HCT116 (cell line): Measurements from ENCODE around the gene AUTS2.

ENCODE experiments used
- ELF1 ChIP-seq: IDR thresholded peaks from 2 replicates; pipeline ENCODE4 v1.6.1; 2012; ENCODE audit warnings: low read depth, borderline replicate concordance
- EZH2 ChIP-seq: fragments of 200-600 bp; sonication (generic); IDR thresholded peaks from 2 replicates; pipeline ENCODE4 v1.6.1; 2017; ENCODE audit warnings: antibody characterized with exemption, mixed run types
- FOSL1 ChIP-seq: IDR thresholded peaks from 2 replicates; pipeline ENCODE4 v1.6.1; 2012; ENCODE audit warnings: low read depth
- POLR2A ChIP-seq: IDR thresholded peaks from 2 replicates; pipeline ENCODE4 v1.7.0; 2011; ENCODE audit warnings: borderline replicate concordance; ENCODE audit not compliant: insufficient read depth, insufficient read length; ENCODE audit errors: extremely low read depth
- POLR2AphosphoS5 ChIP-seq: IDR thresholded peaks from 2 replicates; pipeline ENCODE4 v1.6.1; 2011; ENCODE audit warnings: mild to moderate bottlenecking, low read depth, low read length, moderate library complexity
- RAD21 ChIP-seq: IDR thresholded peaks from 2 replicates; pipeline ENCODE4 v1.6.1; 2012; ENCODE audit warnings: low read depth, mild to moderate bottlenecking
- SP1 ChIP-seq: IDR thresholded peaks from 2 replicates; pipeline ENCODE4 v1.6.1; 2012; ENCODE audit warnings: low read depth
- TCF7L2 ChIP-seq: IDR thresholded peaks from 2 replicates; pipeline ENCODE4 v1.7.0; 2011; ENCODE audit warnings: borderline replicate concordance, inconsistent platforms; ENCODE audit not compliant: insufficient read depth, insufficient read length; ENCODE audit errors: extremely low read depth
- ZNF274 ChIP-seq: fragments of 200-500 bp; sonication (Bioruptor generic); IDR thresholded peaks from 2 replicates; pipeline ENCODE4 v1.6.1; 2014; ENCODE audit warnings: mild to moderate bottlenecking, low read depth, low read length, inconsistent platforms
- TF ChIP-seq, protein P1 (sequence below), 3 experiments: fragments of 200-600 bp in 1 of 3; sonication (generic) in 1 of 3; IDR thresholded peaks in 2 of 3; conservative IDR thresholded peaks in 1 of 3; 2 replicates each; pipeline ENCODE4 v1.5.1; 2012 to 2017; ENCODE audit warnings: low read depth in 2 of 3, low read length in 2 of 3, antibody characterized with exemption in 1 of 3, borderline replicate concordance in 1 of 3, control low read depth in 1 of 3, mild to moderate bottlenecking in 1 of 3, mixed read lengths in 1 of 3, mixed run types in 1 of 3, moderate library complexity in 1 of 3; ENCODE audit not compliant: insufficient read depth in 1 of 3
- TF ChIP-seq, protein P2 (sequence below): IDR thresholded peaks from 2 replicates; pipeline ENCODE4 v1.6.1; 2012
- TF ChIP-seq, protein P3 (sequence below): IDR thresholded peaks from 2 replicates; pipeline ENCODE4 v1.6.1; 2012; ENCODE audit warnings: low read depth

DNA sequence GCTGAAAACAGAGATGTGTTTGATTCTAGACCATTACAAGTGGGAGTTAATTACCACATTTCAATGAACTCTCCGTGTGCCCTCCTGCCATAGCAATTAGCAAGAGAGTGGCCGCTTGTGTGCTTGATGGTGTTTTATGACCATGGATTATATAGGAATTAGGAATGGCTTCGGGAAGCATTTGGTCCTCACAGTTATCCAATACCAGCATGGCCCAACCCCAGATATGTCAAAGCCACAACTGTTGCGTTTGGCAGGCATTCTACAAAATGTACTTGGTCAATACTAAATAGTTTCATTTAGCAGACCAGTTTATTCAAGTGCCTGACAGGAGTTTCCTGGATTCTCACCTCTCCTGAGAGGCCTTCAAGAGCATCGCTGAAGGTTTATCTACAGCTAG, 1024.7 kb downstream of the AUTS2 start:
- TF ChIP-seq FOSL1: no peak
- TF ChIP-seq, protein P1, sequence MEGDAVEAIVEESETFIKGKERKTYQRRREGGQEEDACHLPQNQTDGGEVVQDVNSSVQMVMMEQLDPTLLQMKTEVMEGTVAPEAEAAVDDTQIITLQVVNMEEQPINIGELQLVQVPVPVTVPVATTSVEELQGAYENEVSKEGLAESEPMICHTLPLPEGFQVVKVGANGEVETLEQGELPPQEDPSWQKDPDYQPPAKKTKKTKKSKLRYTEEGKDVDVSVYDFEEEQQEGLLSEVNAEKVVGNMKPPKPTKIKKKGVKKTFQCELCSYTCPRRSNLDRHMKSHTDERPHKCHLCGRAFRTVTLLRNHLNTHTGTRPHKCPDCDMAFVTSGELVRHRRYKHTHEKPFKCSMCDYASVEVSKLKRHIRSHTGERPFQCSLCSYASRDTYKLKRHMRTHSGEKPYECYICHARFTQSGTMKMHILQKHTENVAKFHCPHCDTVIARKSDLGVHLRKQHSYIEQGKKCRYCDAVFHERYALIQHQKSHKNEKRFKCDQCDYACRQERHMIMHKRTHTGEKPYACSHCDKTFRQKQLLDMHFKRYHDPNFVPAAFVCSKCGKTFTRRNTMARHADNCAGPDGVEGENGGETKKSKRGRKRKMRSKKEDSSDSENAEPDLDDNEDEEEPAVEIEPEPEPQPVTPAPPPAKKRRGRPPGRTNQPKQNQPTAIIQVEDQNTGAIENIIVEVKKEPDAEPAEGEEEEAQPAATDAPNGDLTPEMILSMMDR (IDR thresholded peaks at IDR 0.05 in 2 of 3, conservative IDR thresholded peaks at IDR 0.05 in 1 of 3; ENCODE audit: borderline replicate concordance in 1 of 3, insufficient read depth in 1 of 3, low read depth in 2 of 3, low read length in 2 of 3): no peak
- TF ChIP-seq SP1: no peak
- TF ChIP-seq ZNF274: no peak
- TF ChIP-seq, protein P2, sequence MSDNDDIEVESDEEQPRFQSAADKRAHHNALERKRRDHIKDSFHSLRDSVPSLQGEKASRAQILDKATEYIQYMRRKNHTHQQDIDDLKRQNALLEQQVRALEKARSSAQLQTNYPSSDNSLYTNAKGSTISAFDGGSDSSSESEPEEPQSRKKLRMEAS: no peak
- TF ChIP-seq TCF7L2: no peak
- TF ChIP-seq POLR2A: no peak
- TF ChIP-seq ELF1: no peak
- no peak for TF ChIP-seq POLR2AphosphoS5
- no peak for TF ChIP-seq EZH2
- TF ChIP-seq, protein P3, sequence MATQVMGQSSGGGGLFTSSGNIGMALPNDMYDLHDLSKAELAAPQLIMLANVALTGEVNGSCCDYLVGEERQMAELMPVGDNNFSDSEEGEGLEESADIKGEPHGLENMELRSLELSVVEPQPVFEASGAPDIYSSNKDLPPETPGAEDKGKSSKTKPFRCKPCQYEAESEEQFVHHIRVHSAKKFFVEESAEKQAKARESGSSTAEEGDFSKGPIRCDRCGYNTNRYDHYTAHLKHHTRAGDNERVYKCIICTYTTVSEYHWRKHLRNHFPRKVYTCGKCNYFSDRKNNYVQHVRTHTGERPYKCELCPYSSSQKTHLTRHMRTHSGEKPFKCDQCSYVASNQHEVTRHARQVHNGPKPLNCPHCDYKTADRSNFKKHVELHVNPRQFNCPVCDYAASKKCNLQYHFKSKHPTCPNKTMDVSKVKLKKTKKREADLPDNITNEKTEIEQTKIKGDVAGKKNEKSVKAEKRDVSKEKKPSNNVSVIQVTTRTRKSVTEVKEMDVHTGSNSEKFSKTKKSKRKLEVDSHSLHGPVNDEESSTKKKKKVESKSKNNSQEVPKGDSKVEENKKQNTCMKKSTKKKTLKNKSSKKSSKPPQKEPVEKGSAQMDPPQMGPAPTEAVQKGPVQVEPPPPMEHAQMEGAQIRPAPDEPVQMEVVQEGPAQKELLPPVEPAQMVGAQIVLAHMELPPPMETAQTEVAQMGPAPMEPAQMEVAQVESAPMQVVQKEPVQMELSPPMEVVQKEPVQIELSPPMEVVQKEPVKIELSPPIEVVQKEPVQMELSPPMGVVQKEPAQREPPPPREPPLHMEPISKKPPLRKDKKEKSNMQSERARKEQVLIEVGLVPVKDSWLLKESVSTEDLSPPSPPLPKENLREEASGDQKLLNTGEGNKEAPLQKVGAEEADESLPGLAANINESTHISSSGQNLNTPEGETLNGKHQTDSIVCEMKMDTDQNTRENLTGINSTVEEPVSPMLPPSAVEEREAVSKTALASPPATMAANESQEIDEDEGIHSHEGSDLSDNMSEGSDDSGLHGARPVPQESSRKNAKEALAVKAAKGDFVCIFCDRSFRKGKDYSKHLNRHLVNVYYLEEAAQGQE: no peak
- TF ChIP-seq RAD21: no peak
